Karpas-422 (cell line): ENCODE data around the gene ZNF593. TPM values are rescaled to one million over a fixed set of nuclear protein-coding genes. Genes with fewer than 3 reads are reported as not detected.
A peak's percentile ranks its signal among the peaks of the same experiment; 100 is the strongest.

Experiments
- DNase-seq: peaks from one replicate; pipeline ENCODE4 v3.0.0-alpha.2; 2015
- H2AFZ ChIP-seq: fragments of 200-600 bp; sonication (generic); 2 replicates; pipeline ENCODE4 v1.6.1; 2014; ENCODE audit warnings: antibody characterized with exemption, low read length, mixed read lengths
- H3K27ac ChIP-seq: fragments of 200-600 bp; sonication (generic); 2 replicates; pipeline ENCODE4 v1.5.1; 2014; ENCODE audit warnings: mild to moderate bottlenecking, low read length, moderate library complexity
- H3K27me3 ChIP-seq: fragments of 200-600 bp; sonication (generic); 2 replicates; pipeline ENCODE4 v1.6.1; 2014; ENCODE audit warnings: low read length, mixed read lengths
- H3K36me3 ChIP-seq: fragments of 200-600 bp; sonication (generic); 2 replicates; pipeline ENCODE4 v1.6.1; 2014; ENCODE audit warnings: low read length, mixed read lengths; ENCODE audit not compliant: insufficient read depth
- H3K4me1 ChIP-seq: fragments of 200-600 bp; sonication (generic); 2 replicates; pipeline ENCODE4 v1.6.1; 2014; ENCODE audit warnings: mild to moderate bottlenecking, low read length, mixed read lengths
- H3K4me2 ChIP-seq: fragments of 200-600 bp; sonication (generic); 2 replicates; pipeline ENCODE4 v1.6.1; 2014; ENCODE audit warnings: low read length, low read depth, mild to moderate bottlenecking; ENCODE audit not compliant: poor library complexity, severe bottlenecking
- H3K4me3 ChIP-seq: fragments of 200-600 bp; sonication (generic); 2 replicates; pipeline ENCODE4 v1.5.1; 2014; ENCODE audit warnings: mild to moderate bottlenecking, antibody characterized with exemption, low read length, mixed read lengths
- H3K79me2 ChIP-seq: fragments of 200-600 bp; sonication (generic); 2 replicates; pipeline ENCODE4 v1.6.1; 2014; ENCODE audit warnings: mild to moderate bottlenecking, low read length, mixed read lengths
- H3K9ac ChIP-seq: fragments of 200-600 bp; sonication (generic); 2 replicates; pipeline ENCODE4 v1.6.0; 2014; ENCODE audit warnings: low read length
- H3K9me2 ChIP-seq: fragments of 200-600 bp; sonication (generic), shearing (Covaris generic); replicated peaks from 2 replicates; pipeline ENCODE4 v1.6.0; 2014; ENCODE audit warnings: mild to moderate bottlenecking, low read length, moderate library complexity; ENCODE audit not compliant: insufficient read depth
- H3K9me3 ChIP-seq: fragments of 300-700, 200-600 bp; sonication (generic); 2 replicates; pipeline ENCODE4 v1.6.1; 2014; ENCODE audit warnings: low read length, mixed read lengths
- H4K20me1 ChIP-seq: fragments of 200-600 bp; sonication (generic); 2 replicates; pipeline ENCODE4 v1.6.1; 2014; ENCODE audit warnings: mild to moderate bottlenecking, antibody characterized with exemption, low read length, low read depth; ENCODE audit not compliant: insufficient read depth
- total RNA-seq: library from RNA; depleted of rRNA; stranded (reverse); fragments of >200 nt; shearing (Covaris generic); gene quantifications from 2 replicates; pipeline ENCODE4 v1.2.3, GENCODE V29; 2014; ENCODE audit warnings: low replicate concordance

The ZNF593 gene
- total RNA-seq, 1 experiment from 2014 or later: 58.5 TPM

DNA sequence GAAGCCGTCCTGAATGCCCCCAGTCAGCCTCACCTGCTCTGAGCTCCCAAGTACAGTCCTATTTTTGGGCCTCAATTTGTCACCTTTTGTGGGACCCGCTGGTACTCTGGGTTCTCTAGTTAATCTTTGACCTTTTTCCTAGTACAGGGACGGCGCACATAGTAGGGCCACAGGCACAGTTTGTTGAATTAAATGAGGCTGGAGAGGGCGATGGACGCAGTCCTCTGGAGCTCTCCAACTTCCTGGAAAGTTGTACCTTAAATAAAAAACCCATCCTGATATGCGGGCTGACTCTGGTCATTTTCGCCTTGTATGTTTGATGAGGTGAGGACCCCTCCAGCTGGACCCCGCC, 6.0 kb upstream of the ZNF593 start:
- no peaks in the 10 kb centered on the region for H3K79me2 ChIP-seq
- DNase-seq: no peak
- no peaks in the 10 kb centered on the region for H4K20me1 ChIP-seq
- H3K27me3 ChIP-seq: no peaks in the 10 kb centered on the region
- H3K4me2 ChIP-seq: no peak overlapping the region
- H3K27ac ChIP-seq: no peak overlapping the region
- no peak overlapping the region for H2AFZ ChIP-seq
- H3K4me1 ChIP-seq: no peaks in the 10 kb centered on the region
- H3K9ac ChIP-seq: no peak overlapping the region
- no peaks in the 10 kb centered on the region for H3K9me3 ChIP-seq
- no peaks in the 10 kb centered on the region for H3K36me3 ChIP-seq
- no peaks in the 10 kb centered on the region for H3K9me2 ChIP-seq
- H3K4me3 ChIP-seq: no peak overlapping the region

DNA sequence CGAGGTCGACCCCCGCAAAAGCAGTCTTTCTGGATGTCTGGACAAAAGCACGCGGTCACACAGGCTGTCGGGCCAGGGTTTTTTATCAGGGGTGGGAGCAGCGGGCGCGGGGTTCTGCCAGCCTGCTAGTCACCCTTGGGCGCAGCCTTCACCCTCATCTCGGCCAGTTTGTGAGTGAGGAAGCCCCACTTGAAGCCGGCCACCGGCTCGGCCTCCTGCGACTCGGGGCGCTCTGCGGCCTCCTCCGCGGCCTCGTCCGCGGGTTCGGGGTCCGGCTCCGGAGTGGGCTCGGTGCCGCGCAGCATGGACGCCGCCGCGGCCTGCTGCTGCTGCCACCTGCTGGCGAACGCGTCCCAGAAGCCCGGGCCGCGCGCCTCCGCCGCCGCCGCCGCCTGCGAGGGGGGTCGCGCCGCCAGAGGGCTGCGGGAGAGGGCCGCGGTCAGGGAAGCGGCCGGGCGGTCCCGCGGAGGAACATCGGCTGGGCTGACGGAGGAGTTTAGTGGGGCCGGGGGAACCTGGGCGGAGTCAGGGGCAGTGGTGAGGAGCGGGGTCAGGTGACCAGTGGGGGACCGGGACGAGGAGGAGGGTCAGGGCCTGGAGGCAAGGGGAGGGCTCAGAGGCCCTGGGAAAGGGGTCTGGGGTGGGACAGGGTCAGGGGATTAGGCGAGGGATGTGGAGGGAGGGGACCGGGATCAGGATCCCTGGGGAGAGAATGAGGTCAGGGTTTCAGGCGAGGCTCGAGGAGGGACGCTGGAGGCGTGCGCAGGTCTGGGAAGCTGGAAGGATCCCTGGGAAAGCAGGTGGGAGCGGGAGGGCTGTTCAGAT, 5.5 kb upstream of the ZNF593 start:
- Histone ChIP-seq H3K79me2 (no peaks in the 10 kb centered on the region), H3K9me3 (no peaks in the 10 kb centered on the region), H3K27ac (no peak overlapping the region), H3K4me2 (no peak overlapping the region), H3K36me3 (no peaks in the 10 kb centered on the region), H3K4me3 (no peak overlapping the region), H3K9me2 (no peaks in the 10 kb centered on the region), H4K20me1 (no peaks in the 10 kb centered on the region), H3K27me3 (no peaks in the 10 kb centered on the region), H3K4me1 (peaks cover under 1% of the 10 kb centered on the region), H3K9ac (no peak overlapping the region), H2AFZ (no peak overlapping the region)
- DNase-seq: no peak

DNA sequence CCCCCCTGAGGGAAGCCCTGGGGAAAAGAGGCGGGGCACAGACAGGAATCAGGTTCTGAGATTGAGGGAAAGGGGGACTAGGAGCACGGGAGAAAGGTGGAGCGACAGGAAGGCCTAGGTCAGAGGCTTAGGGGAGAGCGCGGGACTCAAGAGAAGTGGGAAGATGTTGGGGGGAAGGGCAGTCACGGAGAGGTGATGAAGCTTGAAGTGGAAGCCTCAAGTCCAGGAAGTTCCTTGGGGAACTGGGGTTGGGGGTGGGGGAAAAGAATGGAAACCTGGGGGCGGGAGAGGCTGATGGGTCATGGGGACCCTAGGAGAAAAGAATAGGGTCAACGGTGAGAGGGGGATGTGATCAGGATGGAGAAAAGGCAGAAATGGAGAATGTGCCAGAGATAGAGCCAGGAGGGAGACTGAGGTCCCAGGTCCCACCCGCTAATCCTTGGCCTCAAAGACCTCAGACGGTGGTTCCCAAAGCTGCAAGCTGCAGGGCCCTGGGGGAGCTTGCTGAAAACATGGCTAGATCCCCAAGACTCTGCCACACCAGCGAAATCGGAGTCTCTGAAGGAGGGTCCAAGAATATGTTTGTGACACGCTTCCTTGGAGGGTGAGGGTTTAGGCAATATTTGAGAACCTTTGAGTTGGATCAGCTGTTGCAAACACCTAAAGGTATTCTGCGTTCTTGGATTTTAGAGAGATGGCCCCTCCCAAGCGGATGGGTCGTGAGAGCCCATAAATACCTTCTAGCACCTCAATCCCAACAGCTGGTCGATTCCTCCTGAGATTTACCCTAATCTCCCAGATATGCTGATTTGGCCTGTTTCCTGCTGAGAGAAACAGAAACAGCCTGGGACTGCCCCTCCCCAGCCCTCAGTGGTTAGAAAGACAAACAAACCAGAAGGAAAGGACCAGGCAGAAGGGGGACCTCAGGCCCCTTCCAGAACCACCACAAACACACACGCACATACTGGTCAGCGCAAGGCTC, 4.6 kb upstream of the ZNF593 start:
- Histone ChIP-seq H3K9ac (no peak overlapping the region), H3K4me1 (peaks cover 4% of the 10 kb centered on the region), H3K79me2 (peaks cover 4% of the 10 kb centered on the region), H3K4me2 (no peak overlapping the region), H3K9me2 (no peaks in the 10 kb centered on the region), H3K36me3 (no peaks in the 10 kb centered on the region), H3K27me3 (no peaks in the 10 kb centered on the region), H3K27ac (no peak overlapping the region), H4K20me1 (no peaks in the 10 kb centered on the region; the same call in 1 of the 2 replicates), H3K9me3 (no peaks in the 10 kb centered on the region), H3K4me3 (no peak overlapping the region), H2AFZ (no peak overlapping the region)
- no peak for DNase-seq

DNA sequence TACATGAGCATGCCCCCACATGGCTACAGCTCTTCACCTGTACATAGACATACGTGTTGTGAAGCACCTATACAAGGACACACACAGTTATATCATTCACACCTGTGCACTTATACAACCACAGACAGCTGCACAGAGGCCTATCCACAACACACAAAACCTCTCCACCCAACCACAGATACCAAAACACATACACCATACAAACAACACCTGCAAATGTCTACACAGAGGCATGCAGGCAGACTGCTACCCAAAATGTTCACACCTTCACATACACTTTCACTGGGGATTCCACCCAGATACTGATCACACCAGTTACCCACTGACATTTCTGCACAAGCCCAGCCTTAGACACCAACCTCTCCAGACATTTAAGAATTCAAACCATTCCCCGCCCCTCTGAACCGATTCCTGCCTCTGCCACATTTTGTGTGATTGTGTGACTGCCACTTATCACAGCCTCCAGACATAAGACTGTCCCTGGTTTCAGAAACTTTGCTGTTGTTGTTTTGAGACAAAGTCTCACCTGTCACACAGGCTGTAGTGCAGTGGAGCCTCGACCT, 2.9 kb upstream of the ZNF593 start:
- no peaks in the 10 kb centered on the region for H3K27me3 ChIP-seq
- no peaks in the 10 kb centered on the region; the same call in 1 of the 2 replicates for H4K20me1 ChIP-seq
- H3K79me2 ChIP-seq: peaks cover 18% of the 10 kb centered on the region
- 0 out of 2 replicates have a peak, but pooled peaks cover 9% of the 10 kb centered on the region for H3K36me3 ChIP-seq
- DNase-seq: no peak
- no peaks in the 10 kb centered on the region for H3K9me3 ChIP-seq
- no peak overlapping the region for H3K27ac ChIP-seq
- no peak overlapping the region for H3K9ac ChIP-seq
- peaks cover 15% of the 10 kb centered on the region for H3K4me1 ChIP-seq
- no peak overlapping the region for H3K4me2 ChIP-seq
- H2AFZ ChIP-seq: no peak overlapping the region
- no peaks in the 10 kb centered on the region for H3K9me2 ChIP-seq
- H3K4me3 ChIP-seq: no peak overlapping the region

DNA sequence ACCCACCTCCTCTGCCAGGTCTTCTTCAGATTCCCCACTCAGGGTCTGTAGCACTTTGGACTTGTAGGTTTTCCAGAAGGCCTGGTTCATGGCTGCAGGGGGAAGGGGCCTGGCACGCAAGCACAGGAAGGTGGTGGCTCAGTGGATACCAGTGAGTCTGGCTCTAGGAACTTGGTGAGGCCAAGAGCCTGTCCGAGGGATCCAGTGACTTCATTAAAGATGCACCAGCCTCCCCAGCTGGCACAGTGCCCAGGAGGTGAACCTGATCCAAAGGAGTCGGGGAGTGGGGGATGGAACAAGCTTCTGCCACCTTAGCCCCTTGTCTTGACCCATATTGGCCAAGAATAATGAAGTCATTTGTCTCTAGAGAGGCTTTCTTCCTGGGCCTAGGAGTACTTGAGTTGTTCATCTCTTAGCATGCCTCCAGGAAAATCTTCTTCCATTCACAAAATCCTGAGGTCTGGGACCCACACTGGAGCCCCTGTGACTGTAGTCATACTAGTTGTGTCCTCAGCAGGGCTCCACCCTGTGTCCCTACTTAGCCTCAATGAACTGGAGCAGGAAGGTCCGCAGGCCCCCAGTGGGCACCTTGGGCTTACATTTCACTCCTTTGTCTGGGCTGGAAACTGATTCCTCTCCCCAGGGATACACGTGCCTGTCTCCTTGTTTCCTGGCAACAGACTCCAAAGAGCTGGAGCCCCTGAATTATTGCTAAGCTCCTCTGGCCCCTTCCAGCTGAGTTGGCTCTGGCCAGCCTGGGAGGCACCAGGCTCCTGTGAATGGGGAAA, 1.1 kb upstream of the ZNF593 start, which contains the start of gene C1orf232:
Gene C1orf232 (minus strand): TSS at position 554 of the 788 bp plus-strand sequence. CDS start 464 bp downstream, at position 90.
- Histone ChIP-seq H4K20me1 (no peaks in the 10 kb centered on the region; the same call in 1 of the 2 replicates), H3K9ac (peak within 1 kb of the TSS; percentile 97), H3K27me3 (no peaks in the 10 kb centered on the region), H3K9me3 (no peaks in the 10 kb centered on the region), H3K27ac (no peak within 1 kb of the TSS; the same call in 1 of the 2 replicates), H3K4me1 (peaks cover 15% of the 10 kb centered on the region), H3K4me3 (peak within 1 kb of the TSS; percentile 99), H2AFZ (peak within 1 kb of the TSS; percentile 69; the same call in 1 of the 2 replicates), H3K36me3 (0 out of 2 replicates have a peak, but pooled peaks cover 9% of the 10 kb centered on the region), H3K4me2 (peak within 1 kb of the TSS; percentile 91), H3K9me2 (no peaks in the 10 kb centered on the region), H3K79me2 (peaks cover 18% of the 10 kb centered on the region)
- no peak for DNase-seq

DNA sequence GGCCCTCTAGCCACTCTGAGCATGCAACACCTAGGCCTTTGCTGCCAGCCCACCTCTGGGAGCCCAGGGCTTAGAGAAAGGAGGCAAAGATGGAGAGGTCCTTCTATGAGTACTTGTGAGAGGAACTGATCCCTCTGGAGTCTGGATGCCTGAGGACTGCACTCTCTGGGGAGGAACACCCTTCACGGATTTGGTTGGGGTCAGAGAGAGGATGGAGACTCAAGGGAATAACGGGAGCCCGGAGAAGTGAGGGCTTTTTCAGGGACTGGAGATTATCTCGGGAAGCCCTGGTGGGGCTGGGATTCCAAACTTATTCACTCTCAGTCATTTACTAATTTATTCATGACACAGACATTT, 532 bp upstream of the ZNF593 start:
- peaks cover 15% of the 10 kb centered on the region for H3K4me1 ChIP-seq
- no peak overlapping the region for H3K27ac ChIP-seq
- H3K4me2 ChIP-seq: peak overlapping the region; percentile 91
- H3K27me3 ChIP-seq: no peaks in the 10 kb centered on the region
- peak overlapping the region; percentile 51; the same call in 1 of the 2 replicates for H2AFZ ChIP-seq
- peak overlapping the region; percentile 99; the same call in 1 of the 2 replicates for H3K4me3 ChIP-seq
- peak overlapping the region; percentile 50; the same call in 1 of the 2 replicates for H3K9ac ChIP-seq
- H3K9me3 ChIP-seq: no peaks in the 10 kb centered on the region
- peaks cover 18% of the 10 kb centered on the region for H3K79me2 ChIP-seq
- H3K36me3 ChIP-seq: 0 out of 2 replicates have a peak, but pooled peaks cover 9% of the 10 kb centered on the region
- DNase-seq: peak; percentile 45
- H3K9me2 ChIP-seq: no peaks in the 10 kb centered on the region
- no peaks in the 10 kb centered on the region; the same call in 1 of the 2 replicates for H4K20me1 ChIP-seq

DNA sequence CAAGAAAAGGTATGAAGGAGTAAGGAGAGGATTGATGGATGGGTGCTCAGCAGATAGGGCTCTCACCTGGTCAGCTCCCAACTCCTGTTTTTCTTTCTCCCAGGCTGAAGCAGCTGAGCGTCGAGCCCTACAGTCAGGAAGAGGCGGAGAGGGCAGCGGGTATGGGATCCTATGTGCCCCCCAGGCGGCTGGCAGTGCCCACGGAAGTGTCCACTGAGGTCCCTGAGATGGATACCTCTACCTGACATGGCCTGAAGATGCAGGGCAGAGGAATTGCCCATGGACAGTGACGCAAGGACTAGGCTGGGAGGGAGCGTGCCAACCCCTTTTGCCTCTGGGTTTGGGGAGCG, 739 bp downstream of the ZNF593 start:
- Histone ChIP-seq H3K36me3 (0 out of 2 replicates have a peak, but pooled peaks cover 9% of the 10 kb centered on the region), H3K9me2 (no peaks in the 10 kb centered on the region), H3K27ac (peak overlapping the region; percentile 46), H3K9me3 (no peaks in the 10 kb centered on the region), H3K4me2 (peak overlapping the region; percentile 91), H3K4me3 (peak overlapping the region; percentile 99), H2AFZ (0 out of 2 replicates have a peak overlapping the region, but pooled peaks have one; percentile 69), H4K20me1 (no peaks in the 10 kb centered on the region; the same call in 1 of the 2 replicates), H3K4me1 (peaks cover 15% of the 10 kb centered on the region), H3K27me3 (no peaks in the 10 kb centered on the region), H3K9ac (peak overlapping the region; percentile 97), H3K79me2 (peaks cover 18% of the 10 kb centered on the region)
- no peak for DNase-seq
